Heart left ventricle (tissue), 16 donors: ENCODE results near the gene LEP. TPM values are rescaled to one million over a fixed set of nuclear protein-coding genes. Genes with fewer than 3 reads are reported as not detected.
"Not testable (repeated sequence)": the region's sequence is repeated elsewhere in the genome, so short reads cannot be mapped to it uniquely, and the experiment has no call there.

Experiments used
- ATAC-seq, 4 donors: fragments of 200-7000 bp; cut with Tn5 transposase; one replicate each; pipeline ENCODE4 v1.9.1; 2020 to 2022; ENCODE audit warnings: moderate library complexity in 4 of 4, mild to moderate bottlenecking in 3 of 4, moderate number of reproducible peaks in 1 of 4
- DNase-seq, 5 donors: peaks; one replicate each; pipeline ENCODE4 v3.0.0-alpha.2; 2020
- H3K27ac ChIP-seq, 12 donors: fragments of 200-600 bp; sonication (generic) in 4 of 12; one replicate each; pipeline versions ENCODE4 v1.5.0 to v1.8.0; 2016 to 2022; ENCODE audit warnings: mild to moderate bottlenecking in 2 of 12
- H3K27me3 ChIP-seq, 9 donors: fragments of 200-600 bp; sonication (generic) in 2 of 9; one replicate each; pipeline versions ENCODE4 v1.5.1 to v1.8.0; 2016 to 2022; ENCODE audit warnings: mild to moderate bottlenecking in 3 of 9
- H3K36me3 ChIP-seq, 9 donors: fragments of 200-600 bp; sonication (generic) in 2 of 9; one replicate each; pipeline versions ENCODE4 v1.5.0 to v1.8.0; 2018 to 2022; ENCODE audit warnings: mild to moderate bottlenecking in 2 of 9
- H3K4me1 ChIP-seq, 12 donors: fragments of 200-600 bp; sonication (generic) in 4 of 12; one replicate each; pipeline versions ENCODE4 v1.5.0 to v1.8.0; 2016 to 2022; ENCODE audit warnings: mild to moderate bottlenecking in 3 of 12
- H3K4me3 ChIP-seq, 12 donors: fragments of 200-600 bp; sonication (generic) in 4 of 12; one replicate each; pipeline versions ENCODE4 v1.5.0 to v1.8.0; 2017 to 2022; ENCODE audit warnings: mild to moderate bottlenecking in 9 of 12, moderate library complexity in 4 of 12
- H3K9me3 ChIP-seq, 12 donors: fragments of 200-600 bp; sonication (generic) in 4 of 12; one replicate each; pipeline versions ENCODE4 v1.5.0 to v1.8.0; 2016 to 2022; ENCODE audit warnings: mild to moderate bottlenecking in 1 of 12
- POLR2A ChIP-seq, 2 donors: fragments of 450-650 bp; IDR thresholded peaks; one replicate each; pipeline ENCODE4 v1.6.1; 2017; ENCODE audit warnings: antibody characterized with exemption in 2 of 2, mild to moderate bottlenecking in 2 of 2, moderate library complexity in 2 of 2
- WGBS, 4 donors: extraction: QIAGEN DNeasy Blood & Tissue Kit in 2 of 4; methylation state at CpG; one replicate each; pipeline versions ENCODE4 v1.1.5 to v1.1.7; 2013 to 2018; 5-methylcytosine and 5-hydroxymethylcytosine counted together
- intact Hi-C, 10 donors: fragments of 100-400 bp; cut with DNase I; formaldehyde crosslinking; loops; one replicate each; pipeline versions ENCODE4 v1.11.1 to v1.14.2; 2022
- polyA plus RNA-seq, 2 donors: library from polyadenylated mRNA; stranded (reverse); fragments of 200-250 nt; gene quantifications; one replicate each; pipeline ENCODE4 v1.2.3, GENCODE V29; 2013
- total RNA-seq, 9 donors: library from RNA; depleted of rRNA in 2 of 9; stranded (reverse); fragments of >200 nt in 2 of 9; fragmentation: NEBNext Ultra II Directional in 3 of 9; extraction: Animal tissue kit (Norgen Biotek cat#: 25700) in 3 of 9; gene quantifications; one replicate each; pipeline versions ENCODE4 v1.1.0 to v1.2.4, GENCODE V29; 2016 to 2023
- TF ChIP-seq, protein P1 (sequence below), 12 donors: fragments of 200-600 bp; sonication (generic) in 4 of 12; IDR thresholded peaks; one replicate each; pipeline versions ENCODE4 v1.5.0 to v1.8.0; 2018 to 2022; ENCODE audit warnings: antibody characterized with exemption in 12 of 12, mild to moderate bottlenecking in 5 of 12
- donor health status: ischemic (EF 13 %, LVEDD 7.1; RV severe dilation, severe dysfunction).
- donor health status: healthy with polysubstance abuse.
- donor health status: DM: no; HTN: yes; CAD: no.
- donor health status: DM: no; HTN: no; CAD: no.
- donor health status: ischemic (EF 25% LVEDD 6.9; RV normal size, moderate dysfunction).
- donor health status: ischemic (EF 25% LVEDD 5.7; RV mildly dilated, moderate dysfunction).
- donor health status: healthy.
- donor health status: DM: yes; HTN: yes; CAD: no.
- donor health status: ischemic (EF 35%, LVEDD 5.7; RV mildly dilated, moderate dysfunction).
- donor health status: nonischemic (EF 11% LVEDD 7.7; RV severe dilation, severe dysfunction).
- donor health status: DM: yes; HTN: yes; CAD: no.
- donor health status: PGD.
- donor health status: ischemic (EF 29% LVEDD 5.4; RV normal size, mild dysfunction).
- donor health status: nonischemic (EF 23%, LVEDD 6.1; RV moderate dilation, normal function).

LEP gene
- total and polyA plus RNA-seq, 11 donors, result 0.12 to 8.4 (median 0.36) TPM; not detected in 3

- Histone ChIP-seq H3K4me3 (no peak overlapping the region), H3K4me1 (no peaks in the 10 kb centered on the region), H3K27ac (no peak overlapping the region), H3K36me3 (peaks cover 0 to 4% (median 0%) of the 10 kb centered on the region in 9 donors), H3K27me3 (no peaks in the 10 kb centered on the region), H3K9me3 (peaks cover 0 to 38% (median 14%) of the 10 kb centered on the region in 12 donors)
- whole genome bisulfite sequencing, 4 donors, result 81 to 94% (median 89%) methylated on average over 6 of the region's 6 CpGs
- DNase-seq, result no peak
- no peak for TF ChIP-seq POLR2A (IDR thresholded peaks at IDR 0.05)
- TF ChIP-seq, protein P1, sequence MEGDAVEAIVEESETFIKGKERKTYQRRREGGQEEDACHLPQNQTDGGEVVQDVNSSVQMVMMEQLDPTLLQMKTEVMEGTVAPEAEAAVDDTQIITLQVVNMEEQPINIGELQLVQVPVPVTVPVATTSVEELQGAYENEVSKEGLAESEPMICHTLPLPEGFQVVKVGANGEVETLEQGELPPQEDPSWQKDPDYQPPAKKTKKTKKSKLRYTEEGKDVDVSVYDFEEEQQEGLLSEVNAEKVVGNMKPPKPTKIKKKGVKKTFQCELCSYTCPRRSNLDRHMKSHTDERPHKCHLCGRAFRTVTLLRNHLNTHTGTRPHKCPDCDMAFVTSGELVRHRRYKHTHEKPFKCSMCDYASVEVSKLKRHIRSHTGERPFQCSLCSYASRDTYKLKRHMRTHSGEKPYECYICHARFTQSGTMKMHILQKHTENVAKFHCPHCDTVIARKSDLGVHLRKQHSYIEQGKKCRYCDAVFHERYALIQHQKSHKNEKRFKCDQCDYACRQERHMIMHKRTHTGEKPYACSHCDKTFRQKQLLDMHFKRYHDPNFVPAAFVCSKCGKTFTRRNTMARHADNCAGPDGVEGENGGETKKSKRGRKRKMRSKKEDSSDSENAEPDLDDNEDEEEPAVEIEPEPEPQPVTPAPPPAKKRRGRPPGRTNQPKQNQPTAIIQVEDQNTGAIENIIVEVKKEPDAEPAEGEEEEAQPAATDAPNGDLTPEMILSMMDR (IDR thresholded peaks at IDR 0.05), result no peak
- ATAC-seq, result no peak
- intact Hi-C loops, result no loop called here
Observed at GRCh38 chr7:128279124-128279713, 38.1 kb downstream of the LEP start.

GRCh38 chr7:128280451-128280850 is 39.4 kb downstream of the LEP start:
- H3K4me1 ChIP-seq, H3K4me3 ChIP-seq, H3K27me3 ChIP-seq, H3K36me3 ChIP-seq, H3K27ac ChIP-seq, ATAC-seq, DNase-seq, intact Hi-C loops: not testable (repeated sequence)
- 78 to 92% (median 83%) methylated on average over 1 of the region's 1 CpG for WGBS, 4 donors
- peaks cover 0 to 38% (median 14%) of the 10 kb centered on the region in 12 donors for H3K9me3 ChIP-seq

GRCh38 chr7:128281605-128282380 is 40.7 kb downstream of the LEP start:
- WGBS, 4 donors, result 81 to 90% (median 86%) methylated on average over 4 of the region's 4 CpGs
- Histone ChIP-seq H3K27ac (no peak overlapping the region), H3K9me3 (peaks cover 0 to 38% (median 14%) of the 10 kb centered on the region in 12 donors), H3K4me1 (no peaks in the 10 kb centered on the region), H3K36me3 (peaks cover 0 to 4% (median 0%) of the 10 kb centered on the region in 9 donors), H3K27me3 (no peaks in the 10 kb centered on the region), H3K4me3 (no peak overlapping the region)
- DNase-seq (no peak), ATAC-seq (no peak)
- TF ChIP-seq, protein P1 (IDR thresholded peaks at IDR 0.05), result no peak
- TF ChIP-seq POLR2A (IDR thresholded peaks at IDR 0.05), result no peak
- intact Hi-C loops, result no loop called here

- Histone ChIP-seq H3K36me3 (peaks cover 0 to 4% (median 0%) of the 10 kb centered on the region in 9 donors), H3K27ac (no peak overlapping the region), H3K4me3 (no peak overlapping the region), H3K9me3 (peaks cover 0 to 23% (median 14%) of the 10 kb centered on the region in 12 donors), H3K27me3 (no peaks in the 10 kb centered on the region), H3K4me1 (no peaks in the 10 kb centered on the region)
- TF ChIP-seq POLR2A (IDR thresholded peaks at IDR 0.05), result no peak
- TF ChIP-seq, protein P1 (IDR thresholded peaks at IDR 0.05), result no peak
- WGBS, 4 donors, result 88 to 93% (median 91%) methylated on average over 7 of the region's 7 CpGs
- intact Hi-C loops, result no loop called here
- no peak for ATAC-seq
- DNase-seq, result no peak
Observed at GRCh38 chr7:128284102-128284501, 43.0 kb downstream of the LEP start.
